ENCODE results near the gene DNA2. TPM values are rescaled to one million over a fixed set of nuclear protein-coding genes. Genes with fewer than 3 reads are reported as not detected.

Gene DNA2
- total and polyA plus RNA-seq, 2 of the 4 experiments (the other 2 are of a cell fraction), result 3.9 to 5.6 TPM

DNA sequence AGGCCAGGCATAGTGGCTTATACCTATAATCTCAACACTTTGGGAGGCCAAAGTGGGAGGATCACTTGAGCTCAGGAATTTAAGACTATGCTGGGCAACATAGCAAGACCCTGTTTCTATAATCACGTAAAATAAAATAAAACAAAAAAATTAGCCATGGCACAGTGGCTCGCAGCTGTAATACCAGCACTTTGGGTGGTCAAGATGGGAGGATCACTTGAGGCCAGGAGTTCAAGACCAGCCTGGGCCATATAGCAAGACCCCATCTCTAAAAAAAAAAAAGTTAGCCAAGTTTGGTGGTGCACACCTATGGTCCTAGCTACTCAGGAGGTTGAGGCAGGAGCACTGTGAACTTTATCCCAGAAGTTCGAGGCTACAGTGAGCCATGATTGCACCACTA, 30.9 kb downstream of the DNA2 start:
- H3K23ac ChIP-seq (ENCODE audit: low read depth, low read length), result no peak overlapping the region
- WGBS, 2 experiments (ENCODE audit: extremely low coverage in 2 of 2, insufficient read length in 1 of 2), result no CpG with 5 or more reads among the region's 3 CpGs
- H3K27me3 ChIP-seq (ENCODE audit: control insufficient read depth, insufficient read depth, low read length), result no peaks in the 10 kb centered on the region
- no TSS peak for BruUV-seq (replicated peaks)
- H3K4me2 ChIP-seq (ENCODE audit: low read depth, low read length), result no peak overlapping the region
- intact Hi-C loops (cut with micrococcal nuclease), result no loop called here
- H3K36me3 ChIP-seq (ENCODE audit: control insufficient read depth, insufficient read depth, low read length), result no peaks in the 10 kb centered on the region
- H3K4ac ChIP-seq (ENCODE audit: low read depth, low read length), result no peak overlapping the region
- ATAC-seq (ENCODE audit: low read depth), result no peak
- CTCF ChIA-PET, result interaction anchor here (0.9 kb wide), 1 partner anchor 25 kb away, joined by 3 read pairs; no protein-coding TSS in a partner anchor
- no peak overlapping the region for H2AK9ac ChIP-seq (replicated peaks; ENCODE audit: low read depth, low read length, poor library complexity)
- no peak overlapping the region for H2BK20ac ChIP-seq (ENCODE audit: low read depth, low read length)
- H4K20me1 ChIP-seq (ENCODE audit: insufficient read depth, low read length), result no peaks in the 10 kb centered on the region
- no peaks in the 10 kb centered on the region for H3K9me1 ChIP-seq (ENCODE audit: insufficient read depth, low read length)
- H3K9me3 ChIP-seq (ENCODE audit: control insufficient read depth, insufficient read depth, low read length), result no peaks in the 10 kb centered on the region
- no peak overlapping the region for H3K56ac ChIP-seq (ENCODE audit: extremely low read depth, insufficient read depth, low read length)
- no peak overlapping the region for H2AK5ac ChIP-seq (ENCODE audit: low read depth, low read length)
- H3K14ac ChIP-seq (replicated peaks; ENCODE audit: low read depth, low read length), result no peak overlapping the region
- H3K4me1 ChIP-seq (ENCODE audit: control insufficient read depth, insufficient read depth, low read length), result no peaks in the 10 kb centered on the region
- dilution Hi-C loops (cut with HindIII; ENCODE audit: low sequenced_read_pairs, unreplicated experiment), result no loop called here
- no peak overlapping the region for H4K91ac ChIP-seq (ENCODE audit: insufficient read depth, low read depth, low read length)
- no peak overlapping the region for H3K4me3 ChIP-seq (ENCODE audit: insufficient read depth, low read depth, low read length)
- in situ Hi-C loops (cut with MboI; ENCODE audit: low sequenced_read_pairs), result no loop called here
- POLR2A ChIA-PET (ENCODE audit: unreplicated experiment), result no interaction called here
- no peak overlapping the region for H2BK5ac ChIP-seq (ENCODE audit: low read depth, low read length, poor library complexity, severe bottlenecking)
- no peaks in the 10 kb centered on the region for H3K79me1 ChIP-seq (ENCODE audit: low read depth in 1 of 2, low read length in 2 of 2)
- H3K9ac ChIP-seq (ENCODE audit: low read depth, low read length), result no peak overlapping the region
- H3K18ac ChIP-seq (ENCODE audit: low read depth, low read length), result no peak overlapping the region
- no peak overlapping the region for H4K5ac ChIP-seq (ENCODE audit: low read depth, low read length)
- TF ChIP-seq FOS (IDR thresholded peaks at IDR 0.05; ENCODE audit: low read depth, low read length), result no peak
- no peak for TF ChIP-seq MXI1 (IDR thresholded peaks at IDR 0.05; ENCODE audit: borderline replicate concordance, low read depth, low read length)
- no peak for TF ChIP-seq MAZ (IDR thresholded peaks at IDR 0.05; ENCODE audit: borderline replicate concordance, low read depth, low read length)
- no peak for TF ChIP-seq POLR2A (IDR thresholded peaks at IDR 0.05; ENCODE audit: low read depth, low read length)
- TF ChIP-seq RCOR1 (IDR thresholded peaks at IDR 0.05; ENCODE audit: insufficient replicate concordance, low read length), result no peak
- TF ChIP-seq, protein P1, sequence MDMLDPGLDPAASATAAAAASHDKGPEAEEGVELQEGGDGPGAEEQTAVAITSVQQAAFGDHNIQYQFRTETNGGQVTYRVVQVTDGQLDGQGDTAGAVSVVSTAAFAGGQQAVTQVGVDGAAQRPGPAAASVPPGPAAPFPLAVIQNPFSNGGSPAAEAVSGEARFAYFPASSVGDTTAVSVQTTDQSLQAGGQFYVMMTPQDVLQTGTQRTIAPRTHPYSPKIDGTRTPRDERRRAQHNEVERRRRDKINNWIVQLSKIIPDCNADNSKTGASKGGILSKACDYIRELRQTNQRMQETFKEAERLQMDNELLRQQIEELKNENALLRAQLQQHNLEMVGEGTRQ (IDR thresholded peaks at IDR 0.05; ENCODE audit: low read depth, low read length), result no peak
- TF ChIP-seq RAD21 (IDR thresholded peaks at IDR 0.05; ENCODE audit: low read length), result no peak
- no peak for TF ChIP-seq BHLHE40 (IDR thresholded peaks at IDR 0.05; ENCODE audit: low read depth, low read length)
- TF ChIP-seq, protein P2, sequence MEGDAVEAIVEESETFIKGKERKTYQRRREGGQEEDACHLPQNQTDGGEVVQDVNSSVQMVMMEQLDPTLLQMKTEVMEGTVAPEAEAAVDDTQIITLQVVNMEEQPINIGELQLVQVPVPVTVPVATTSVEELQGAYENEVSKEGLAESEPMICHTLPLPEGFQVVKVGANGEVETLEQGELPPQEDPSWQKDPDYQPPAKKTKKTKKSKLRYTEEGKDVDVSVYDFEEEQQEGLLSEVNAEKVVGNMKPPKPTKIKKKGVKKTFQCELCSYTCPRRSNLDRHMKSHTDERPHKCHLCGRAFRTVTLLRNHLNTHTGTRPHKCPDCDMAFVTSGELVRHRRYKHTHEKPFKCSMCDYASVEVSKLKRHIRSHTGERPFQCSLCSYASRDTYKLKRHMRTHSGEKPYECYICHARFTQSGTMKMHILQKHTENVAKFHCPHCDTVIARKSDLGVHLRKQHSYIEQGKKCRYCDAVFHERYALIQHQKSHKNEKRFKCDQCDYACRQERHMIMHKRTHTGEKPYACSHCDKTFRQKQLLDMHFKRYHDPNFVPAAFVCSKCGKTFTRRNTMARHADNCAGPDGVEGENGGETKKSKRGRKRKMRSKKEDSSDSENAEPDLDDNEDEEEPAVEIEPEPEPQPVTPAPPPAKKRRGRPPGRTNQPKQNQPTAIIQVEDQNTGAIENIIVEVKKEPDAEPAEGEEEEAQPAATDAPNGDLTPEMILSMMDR (conservative IDR thresholded peaks at IDR 0.05; ENCODE audit: low read depth, low read length), result no peak
- TF ChIP-seq NFE2L2 (IDR thresholded peaks at IDR 0.05; ENCODE audit: low read depth, low read length), result no peak
- no peak for TF ChIP-seq SMC3 (IDR thresholded peaks at IDR 0.05; ENCODE audit: low read depth, low read length)
- no peak for TF ChIP-seq CEBPB (IDR thresholded peaks at IDR 0.05; ENCODE audit: low read depth, low read length)
- TF ChIP-seq MAFK (IDR thresholded peaks at IDR 0.05; ENCODE audit: low read depth, low read length), result no peak
- TF ChIP-seq, protein P3, sequence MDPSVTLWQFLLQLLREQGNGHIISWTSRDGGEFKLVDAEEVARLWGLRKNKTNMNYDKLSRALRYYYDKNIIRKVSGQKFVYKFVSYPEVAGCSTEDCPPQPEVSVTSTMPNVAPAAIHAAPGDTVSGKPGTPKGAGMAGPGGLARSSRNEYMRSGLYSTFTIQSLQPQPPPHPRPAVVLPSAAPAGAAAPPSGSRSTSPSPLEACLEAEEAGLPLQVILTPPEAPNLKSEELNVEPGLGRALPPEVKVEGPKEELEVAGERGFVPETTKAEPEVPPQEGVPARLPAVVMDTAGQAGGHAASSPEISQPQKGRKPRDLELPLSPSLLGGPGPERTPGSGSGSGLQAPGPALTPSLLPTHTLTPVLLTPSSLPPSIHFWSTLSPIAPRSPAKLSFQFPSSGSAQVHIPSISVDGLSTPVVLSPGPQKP (IDR thresholded peaks at IDR 0.05; ENCODE audit: borderline replicate concordance, low read depth, low read length), result no peak
- no peak for TF ChIP-seq RFX5 (IDR thresholded peaks at IDR 0.05; ENCODE audit: low read depth, low read length)
- no peak for TF ChIP-seq CHD1 (IDR thresholded peaks at IDR 0.05; ENCODE audit: low read depth, low read length)
- no peak overlapping the region for H2BK15ac ChIP-seq (ENCODE audit: low read depth, low read length)
- no peak overlapping the region for H3K27ac ChIP-seq (ENCODE audit: insufficient read depth, low read length)
- no peak overlapping the region for H4K8ac ChIP-seq (ENCODE audit: low read depth in 2 of 2, low read length in 2 of 2)
- DNase-seq, result no peak
- H2AFZ ChIP-seq (replicated peaks; ENCODE audit: low read length, poor library complexity), result no peak overlapping the region
- no peak overlapping the region for H2BK120ac ChIP-seq (ENCODE audit: low read depth, low read length)

Data from IMR-90 (cell line).